HepG2 (cell line): Measurements from ENCODE around the gene CST8. TPM values are rescaled to one million over a fixed set of nuclear protein-coding genes. Genes with fewer than 3 reads are reported as not detected.
"Not testable (repeated sequence)": the region's sequence is repeated elsewhere in the genome, so short reads cannot be mapped to it uniquely, and the experiment has no call there.

Experiments used
- ATAC-seq: fragments of 200-7000 bp; cut with Tn5 transposase; 3 replicates; pipeline ENCODE4 v1.9.1; 2020; ENCODE audit warnings: mild to moderate bottlenecking, moderate library complexity
- BruUV-seq: library from RNA; stranded (reverse); fragments of 400-500 nt; replicated peaks from 2 replicates; lab custom pipeline; 2021; lab: Mats Ljungman, UMichigan
- CTCF ChIA-PET: fragments of 300-600 bp; formaldehyde crosslinking; extraction: SDS; loops from one replicate; lab custom pipeline; 2021; ENCODE audit warnings: low total read pairs, inconsistent platforms, low intra/inter-chr PET ratio; lab: Yijun Ruan, JAX
- POLR2A ChIA-PET: fragments of 350-600 bp; sonication (Branson Sonifier 250); formaldehyde crosslinking; loops from one replicate; lab custom pipeline; 2020; ENCODE audit warnings: antibody characterized with exemption, inconsistent platforms; lab: Yijun Ruan, JAX
- DNase-seq: peaks from one replicate; pipeline ENCODE4 v3.0.0-alpha.2; 2015; ENCODE audit warnings: low spot score
- FAIRE-seq: peaks from 3 replicates; lab custom pipeline; 2011; peaks lifted over from hg19 to GRCh38; lab: Jason Lieb, UNC
- H2AFZ ChIP-seq: one replicate; pipeline ENCODE4 v1.6.1; 2011; ENCODE audit warnings: low read length, inconsistent platforms
- H3K27ac ChIP-seq: fragments of 300-600 bp; 3 replicates; pipeline ENCODE4 v1.8.0; 2011; ENCODE audit warnings: mixed run types, mild to moderate bottlenecking, mixed read lengths, low read length, inconsistent platforms; ENCODE audit not compliant: insufficient read depth; ENCODE audit errors: extremely low read length
- H3K27me3 ChIP-seq, 2 experiments: fragments of 200-600 bp in 1 of 2; 2 replicates in 1 of 2; 3 replicates in 1 of 2; pipeline versions ENCODE4 v1.6.0 to v1.8.0; 2011; ENCODE audit warnings: low read length in 2 of 2, mild to moderate bottlenecking in 2 of 2, moderate library complexity in 2 of 2, inconsistent platforms in 1 of 2; ENCODE audit not compliant: insufficient read depth in 2 of 2, control insufficient read depth in 1 of 2
- H3K36me3 ChIP-seq, 2 experiments: fragments of 200-600 bp in 1 of 2; replicated peaks in 1 of 2; 2 replicates in 1 of 2; 3 replicates in 1 of 2; pipeline versions ENCODE4 v1.5.1 to v1.8.0; 2011; ENCODE audit warnings: low read length in 2 of 2, inconsistent platforms in 1 of 2; ENCODE audit not compliant: insufficient read depth in 2 of 2, control insufficient read depth in 1 of 2
- H3K4me1 ChIP-seq: 2 replicates; pipeline ENCODE4 v1.5.1; 2012; ENCODE audit warnings: low read length, inconsistent platforms; ENCODE audit not compliant: insufficient read depth
- H3K4me2 ChIP-seq: 2 replicates; pipeline ENCODE4 v1.6.0; 2011; ENCODE audit warnings: low read depth, low read length, inconsistent platforms
- H3K4me3 ChIP-seq, 3 experiments: fragments of 200-600 bp in 1 of 3; sonication (generic), shearing (Covaris generic) in 1 of 3; replicated peaks in 1 of 3; 2 replicates each; pipeline ENCODE4 v1.5.1; 2011 to 2016; ENCODE audit warnings: low read length in 3 of 3, inconsistent platforms in 2 of 3, low read depth in 2 of 3, mild to moderate bottlenecking in 2 of 3, control low read depth in 1 of 3, mixed read lengths in 1 of 3; ENCODE audit not compliant: insufficient read depth in 1 of 3
- H3K79me2 ChIP-seq: one replicate; pipeline ENCODE4 v1.6.1; 2011; ENCODE audit warnings: low read length, inconsistent platforms; ENCODE audit not compliant: insufficient read depth
- H3K9ac ChIP-seq: 2 replicates; pipeline ENCODE4 v1.6.0; 2011; ENCODE audit warnings: mild to moderate bottlenecking, low read depth, low read length, inconsistent platforms; ENCODE audit not compliant: insufficient read depth
- H3K9me3 ChIP-seq: 2 replicates; pipeline ENCODE4 v1.5.1; 2012; ENCODE audit warnings: mild to moderate bottlenecking, low read length
- H4K20me1 ChIP-seq: 2 replicates; pipeline ENCODE4 v1.6.0; 2011; ENCODE audit warnings: inconsistent platforms, mild to moderate bottlenecking, low read length, moderate library complexity; ENCODE audit not compliant: insufficient read depth
- ZBTB4 ChIP-seq: sonication (generic); formaldehyde crosslinking; IDR thresholded peaks from 2 replicates; pipeline ENCODE4 v1.4.0; 2020; ENCODE audit warnings: missing genetic modification reagents, mild to moderate bottlenecking, borderline replicate concordance
- ZNF761 ChIP-seq: sonication (generic); formaldehyde crosslinking; conservative IDR thresholded peaks from 2 replicates; pipeline ENCODE4 v1.4.0; 2020; ENCODE audit warnings: mild to moderate bottlenecking, missing genetic modification reagents
- WGBS: methylation state at CpG from one replicate; pipeline ENCODE4 v1.1.6; 2017; ENCODE audit warnings: low lambda C conversion rate; 5-methylcytosine and 5-hydroxymethylcytosine counted together
- in situ Hi-C: cut with HindIII; loops from 2 replicates; pipeline ENCODE4 v1.10.0; 2017; ENCODE audit warnings: low pct_unique_long_range_greater_than_20kb; ENCODE audit not compliant: extremely low pct_ligation_motif_present
- intact Hi-C: fragments of 100-400 bp; cut with micrococcal nuclease; formaldehyde crosslinking; loops from one replicate; pipeline ENCODE4 v1.10.0; 2022; ENCODE audit not compliant: unreplicated experiment
- polyA plus RNA-seq, 8 experiments: library from polyadenylated mRNA; depleted of rRNA in 3 of 8; stranded (reverse) in 7 of 8; unstranded in 1 of 8; fragments of >200 nt; fragmentation: Illumina TruSeq in 4 of 8; extraction: Trizol in 4 of 8; gene quantifications; 2 replicates each; pipeline versions ENCODE4 v1.2.1 to v1.2.3, GENCODE V29; 2011 to 2016; ENCODE audit warnings: low read depth in 4 of 8, missing spikeins in 1 of 8, mixed read lengths in 1 of 8; ENCODE audit not compliant: insufficient read depth in 1 of 8
- total RNA-seq, 5 experiments: library from RNA; depleted of rRNA; stranded (reverse); fragments of >200 nt; fragmentation: Illumina TruSeq; extraction: Trizol; gene quantifications; 2 replicates each; pipeline ENCODE4 v1.2.3, GENCODE V29; 2016; ENCODE audit warnings: low read depth in 1 of 5

CST8 gene
- total and polyA plus RNA-seq, 2 of the 13 experiments (the other 11 are each of a cell fraction or from before 2014, with no cell fraction given), result not detected

GRCh38 chr20:23461180-23461579 is 29.7 kb upstream of the CST8 start (continued):
- no peak for TF ChIP-seq ZBTB4 (CRISPR knock-in tag)
- TF ChIP-seq, all 625 proteins: peak for 0

GRCh38 chr20:23466961-23467360 is 24.0 kb upstream of the CST8 start:
- H4K20me1 ChIP-seq, CTCF ChIA-PET, H2AFZ ChIP-seq, H3K4me2 ChIP-seq, H3K36me3 ChIP-seq, DNase-seq, BruUV-seq, POLR2A ChIA-PET, H3K9ac ChIP-seq, ATAC-seq, FAIRE-seq, H3K4me1 ChIP-seq, in situ Hi-C loops, H3K27ac ChIP-seq, intact Hi-C loops, H3K4me3 ChIP-seq, H3K27me3 ChIP-seq, H3K79me2 ChIP-seq: not testable (repeated sequence)
- peak; percentile 100 for TF ChIP-seq ZNF761 (CRISPR knock-in tag)
- peaks cover 16% of the 10 kb centered on the region for H3K9me3 ChIP-seq
- WGBS, result 10% methylated on average over 3 of the region's 3 CpGs

GRCh38 chr20:23472306-23472705 is 18.6 kb upstream of the CST8 start:
- BruUV-seq, in situ Hi-C loops, CTCF ChIA-PET: not testable (repeated sequence)

GRCh38 chr20:23473293-23473692 is 17.6 kb upstream of the CST8 start:
- H3K4me2 ChIP-seq, H3K4me1 ChIP-seq, H3K79me2 ChIP-seq, BruUV-seq, H2AFZ ChIP-seq, ATAC-seq, H3K36me3 ChIP-seq, H3K9me3 ChIP-seq, H4K20me1 ChIP-seq, intact Hi-C loops, H3K9ac ChIP-seq, in situ Hi-C loops, H3K27me3 ChIP-seq, H3K27ac ChIP-seq, FAIRE-seq, DNase-seq, H3K4me3 ChIP-seq, CTCF ChIA-PET, POLR2A ChIA-PET: not testable (repeated sequence)
- WGBS, result 6% methylated on average over 2 of the region's 2 CpGs

More at GRCh38 chr20:23472306-23472705, 18.6 kb upstream of the CST8 start:
- H3K9ac ChIP-seq, H3K27ac ChIP-seq, H2AFZ ChIP-seq, FAIRE-seq, H3K36me3 ChIP-seq, H3K79me2 ChIP-seq, H3K27me3 ChIP-seq, H4K20me1 ChIP-seq, intact Hi-C loops, ATAC-seq, DNase-seq, H3K9me3 ChIP-seq, POLR2A ChIA-PET, H3K4me1 ChIP-seq, H3K4me3 ChIP-seq, H3K4me2 ChIP-seq: not testable (repeated sequence)
- 46% methylated on average over 5 of the region's 5 CpGs for WGBS
